Osteocyte (in vitro differentiated cells): ENCODE measurements around the gene RPS26. TPM values are rescaled to one million over a fixed set of nuclear protein-coding genes. Genes with fewer than 3 reads are reported as not detected.

Experiments used
- DNase-seq: peaks from one replicate; pipeline ENCODE4 v3.0.0; 2021; ENCODE audit warnings: mixed read lengths; ENCODE audit not compliant: unreplicated experiment; ENCODE audit errors: extremely low spot score
- H3K27ac Mint-ChIP-seq: one replicate; pipeline ENCODE4 v1.8.0; 2021; ENCODE audit warnings: mild to moderate bottlenecking, mixed read lengths; ENCODE audit not compliant: unreplicated experiment
- H3K27me3 Mint-ChIP-seq: one replicate; pipeline ENCODE4 v1.8.0; 2021; ENCODE audit warnings: mixed read lengths; ENCODE audit not compliant: unreplicated experiment
- H3K36me3 Mint-ChIP-seq: one replicate; pipeline ENCODE4 v1.8.0; 2021; ENCODE audit warnings: mixed read lengths; ENCODE audit not compliant: unreplicated experiment
- H3K4me1 Mint-ChIP-seq: one replicate; pipeline ENCODE4 v1.8.0; 2021; ENCODE audit warnings: mixed read lengths; ENCODE audit not compliant: unreplicated experiment
- H3K4me3 Mint-ChIP-seq: one replicate; pipeline ENCODE4 v1.8.0; 2021; ENCODE audit warnings: mild to moderate bottlenecking, moderate library complexity, mixed read lengths; ENCODE audit not compliant: unreplicated experiment
- H3K9me3 Mint-ChIP-seq: one replicate; pipeline ENCODE4 v1.8.0; 2021; ENCODE audit warnings: mixed read lengths; ENCODE audit not compliant: unreplicated experiment
- CTCF ChIP-seq: fragments of 200-600 bp; sonication (generic); IDR thresholded peaks from 2 replicates; pipeline ENCODE4 v1.5.0; 2021; ENCODE audit warnings: antibody characterized with exemption, mild to moderate bottlenecking, moderate library complexity
- total RNA-seq: library from RNA; stranded (reverse); gene quantifications from 2 replicates; pipeline ENCODE4 v1.2.1, GENCODE V29; 2021

RPS26 gene
- total RNA-seq, 1 donor from 2014 or later: 25.0 TPM

GRCh38 chr12:56028511-56029165, 13.1 kb upstream of the RPS26 start:
- DNase-seq: no peak
- H3K4me1 Mint-ChIP-seq: peaks cover 1% of the 10 kb centered on the region
- no peak overlapping the region for H3K4me3 Mint-ChIP-seq
- peaks cover 24% of the 10 kb centered on the region for H3K36me3 Mint-ChIP-seq
- TF ChIP-seq CTCF: no peak
- peak overlapping the region; percentile 32 for H3K27ac Mint-ChIP-seq
- H3K9me3 Mint-ChIP-seq: no peaks in the 10 kb centered on the region
- H3K27me3 Mint-ChIP-seq: no peaks in the 10 kb centered on the region

DNA sequence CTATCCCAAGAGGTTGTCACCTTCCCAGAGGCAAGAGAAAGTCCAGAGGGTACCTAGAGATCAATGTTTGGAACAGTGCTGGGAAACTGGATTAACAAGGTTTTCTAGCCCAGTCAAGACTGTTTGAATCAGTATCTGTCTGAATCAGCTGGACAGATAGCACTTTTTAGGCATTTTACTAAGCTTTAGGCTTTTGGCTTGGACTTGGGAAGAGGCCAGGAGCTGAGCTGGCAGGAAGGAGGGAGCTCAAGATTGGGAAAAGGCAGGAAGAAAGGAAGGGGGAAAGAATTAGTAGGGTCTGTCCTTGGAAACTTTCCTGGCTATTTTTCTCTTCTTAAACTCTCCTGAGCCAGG, 12.6 kb upstream of the RPS26 start:
- Mint-ChIP-seq H3K9me3 (no peaks in the 10 kb centered on the region), H3K36me3 (peaks cover 24% of the 10 kb centered on the region), H3K27ac (peak overlapping the region; percentile 32), H3K4me1 (peaks cover 1% of the 10 kb centered on the region), H3K4me3 (no peak overlapping the region), H3K27me3 (no peaks in the 10 kb centered on the region)
- no peak for DNase-seq
- no peak for TF ChIP-seq CTCF

GRCh38 chr12:56029666-56030293, 11.9 kb upstream of the RPS26 start:
- no peaks in the 10 kb centered on the region for H3K9me3 Mint-ChIP-seq
- H3K4me1 Mint-ChIP-seq: peaks cover 1% of the 10 kb centered on the region
- no peak overlapping the region for H3K27ac Mint-ChIP-seq
- no peak overlapping the region for H3K4me3 Mint-ChIP-seq
- TF ChIP-seq CTCF: peak; percentile 78
- DNase-seq: no peak
- H3K27me3 Mint-ChIP-seq: no peaks in the 10 kb centered on the region
- peaks cover 24% of the 10 kb centered on the region for H3K36me3 Mint-ChIP-seq

DNA sequence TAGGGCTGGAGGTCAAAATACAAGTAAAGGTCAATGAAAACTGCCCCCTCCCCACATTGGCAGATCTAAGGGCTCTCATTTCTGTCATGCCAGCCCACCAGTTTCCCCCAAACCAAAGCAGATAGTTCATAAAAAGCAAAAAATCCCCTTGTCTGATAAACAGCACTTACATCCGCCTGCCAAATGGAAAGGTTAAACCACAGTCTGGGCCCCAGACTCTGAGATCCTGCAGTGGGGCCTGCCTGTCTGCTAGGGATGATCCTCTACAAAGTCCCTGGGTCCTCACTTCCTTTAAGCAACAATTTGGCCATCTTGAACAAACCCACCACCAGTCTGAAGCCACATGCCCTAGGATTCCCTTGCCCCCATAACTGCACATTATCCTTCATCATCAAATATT, 9.7 kb upstream of the RPS26 start:
- peaks cover 1% of the 10 kb centered on the region for H3K4me1 Mint-ChIP-seq
- no peak for TF ChIP-seq CTCF
- no peaks in the 10 kb centered on the region for H3K27me3 Mint-ChIP-seq
- H3K9me3 Mint-ChIP-seq: no peaks in the 10 kb centered on the region
- no peak for DNase-seq
- no peak overlapping the region for H3K4me3 Mint-ChIP-seq
- H3K27ac Mint-ChIP-seq: no peak overlapping the region
- peaks cover 26% of the 10 kb centered on the region for H3K36me3 Mint-ChIP-seq

- no peak for TF ChIP-seq CTCF
- Mint-ChIP-seq H3K27ac (no peak overlapping the region), H3K9me3 (no peaks in the 10 kb centered on the region), H3K36me3 (peaks cover 21% of the 10 kb centered on the region), H3K4me1 (peaks cover 5% of the 10 kb centered on the region), H3K27me3 (no peaks in the 10 kb centered on the region), H3K4me3 (no peak overlapping the region)
- DNase-seq: no peak
Observed at GRCh38 chr12:56034586-56035332, 7.0 kb upstream of the RPS26 start.
